ENCODE results near the gene BARHL1.

Gene BARHL1

GRCh38 chr9:132587592-132587955, 5.2 kb downstream of the BARHL1 start:
- DNase-seq (ENCODE audit: low spot score), result no peak

- no peak for DNase-seq (ENCODE audit: low spot score)
Observed at GRCh38 chr9:132588098-132588497, 5.7 kb downstream of the BARHL1 start.

DNA sequence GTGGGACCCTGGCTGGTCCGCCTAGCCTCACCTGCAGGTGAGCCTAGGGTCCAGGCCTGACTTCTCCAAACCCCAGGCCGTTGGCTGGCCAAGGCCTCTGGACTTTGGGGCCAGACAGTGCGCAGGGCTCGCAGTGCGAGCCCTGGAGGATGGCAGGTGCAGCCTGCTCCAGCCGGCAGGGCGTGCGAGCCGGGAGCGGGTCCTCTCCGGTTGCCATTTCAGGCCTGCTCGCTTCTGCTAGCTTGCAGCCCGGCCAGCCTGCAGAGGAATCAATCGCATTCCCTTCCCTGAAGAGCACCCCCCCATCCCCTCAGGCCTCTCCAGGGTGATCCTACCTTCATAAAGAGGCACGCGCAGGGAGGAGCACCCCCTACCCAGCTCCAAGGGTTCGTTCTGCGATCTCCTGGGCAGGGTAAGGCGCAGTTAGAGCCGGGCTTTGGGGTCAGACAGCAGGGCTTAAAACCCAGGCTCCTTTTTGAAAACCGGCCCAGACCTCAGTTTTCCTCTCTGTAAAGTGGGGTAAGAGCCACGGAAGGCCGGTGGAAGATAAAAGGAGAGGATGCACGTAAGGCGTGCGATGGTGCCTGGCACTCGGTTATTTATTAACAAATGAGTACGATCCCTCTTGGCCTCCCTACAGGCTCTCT, 6.2 kb downstream of the BARHL1 start:
- DNase-seq (ENCODE audit: low spot score), result no peak

- no peak for DNase-seq (ENCODE audit: low spot score)
Observed at GRCh38 chr9:132589148-132590036, 7.0 kb downstream of the BARHL1 start.

GRCh38 chr9:132590037-132590317, 7.6 kb downstream of the BARHL1 start:
- DNase-seq (ENCODE audit: low spot score), result no peak

- DNase-seq (ENCODE audit: low spot score), result no peak
Observed at GRCh38 chr9:132590318-132591182, 8.1 kb downstream of the BARHL1 start.

DNA sequence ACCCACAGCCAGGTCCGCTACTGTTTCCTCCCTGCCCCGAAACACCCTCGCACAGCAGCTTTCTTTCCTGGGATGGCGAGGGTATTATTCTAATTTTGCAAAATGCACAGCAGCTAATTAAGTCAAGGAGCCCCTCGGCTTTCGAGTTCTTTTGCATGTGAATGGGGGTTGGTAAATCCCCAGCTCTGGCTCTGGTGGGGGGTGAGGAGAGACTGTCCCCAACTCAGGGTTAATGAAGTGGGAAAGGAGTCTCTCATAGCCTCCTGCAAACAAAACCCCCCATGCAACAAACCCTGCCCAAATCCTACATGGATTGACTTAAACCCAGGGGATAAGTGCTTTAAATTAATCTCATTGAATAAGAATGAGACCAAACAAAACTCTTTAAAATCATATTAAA, 8.8 kb downstream of the BARHL1 start:
- no peak for DNase-seq (ENCODE audit: low spot score)

DNA sequence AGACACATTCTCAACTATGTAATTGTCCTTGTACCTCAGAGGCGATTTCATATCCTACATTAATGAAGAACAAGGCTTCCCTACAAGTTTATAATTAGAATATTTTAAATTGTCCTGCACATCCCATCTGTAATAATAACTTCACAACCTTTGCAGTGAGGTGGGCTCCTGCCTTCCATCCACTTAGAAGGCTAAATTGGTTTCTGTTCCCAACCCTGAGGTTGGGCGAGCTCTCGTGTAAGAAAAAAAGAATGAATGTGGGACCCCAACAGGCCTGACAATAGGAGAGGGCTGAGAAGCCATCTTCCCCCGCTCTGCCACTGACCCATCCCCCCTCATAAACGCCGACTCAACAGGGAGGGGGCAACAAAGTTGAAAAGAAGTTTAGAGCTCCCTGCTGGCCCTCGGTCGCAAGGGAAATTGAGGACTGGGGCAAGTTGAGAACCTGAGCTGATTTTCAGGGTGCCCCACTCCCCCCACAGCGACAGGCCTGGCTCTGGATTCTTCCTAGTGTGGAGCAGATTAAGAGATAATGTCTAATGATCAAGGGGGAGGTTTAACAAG, 9.4 kb downstream of the BARHL1 start:
- no peak for DNase-seq (ENCODE audit: low spot score)

DNA sequence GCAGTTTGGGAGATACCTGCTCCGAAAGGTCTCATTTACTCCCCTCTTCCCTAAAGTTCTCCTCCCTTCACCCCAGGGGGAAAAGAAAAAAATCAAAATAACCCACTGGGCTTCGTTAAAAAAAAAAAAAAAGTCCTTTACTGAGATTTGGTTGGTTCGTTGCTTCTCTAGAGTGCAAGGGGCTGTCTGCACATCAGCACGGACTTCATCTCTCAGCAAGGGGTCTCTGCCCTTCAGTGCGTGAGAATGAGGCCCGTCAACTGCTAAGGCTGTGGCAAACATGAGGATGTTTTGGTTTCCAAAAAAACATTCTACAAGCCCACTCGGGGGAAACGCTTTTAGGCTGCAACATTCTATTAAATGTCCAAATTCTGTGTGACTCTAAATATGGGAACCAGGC, 10.0 kb downstream of the BARHL1 start:
- DNase-seq (ENCODE audit: low spot score), result no peak

- no peak for DNase-seq (ENCODE audit: low spot score)
Observed at GRCh38 chr9:132594412-132594811, 12.0 kb downstream of the BARHL1 start.

GRCh38 chr9:132595319-132595718, 12.9 kb downstream of the BARHL1 start:
- no peak for DNase-seq (ENCODE audit: low spot score)

GRCh38 chr9:132596200-132596599, 13.8 kb downstream of the BARHL1 start:
- no peak for DNase-seq (ENCODE audit: low spot score)

DNA sequence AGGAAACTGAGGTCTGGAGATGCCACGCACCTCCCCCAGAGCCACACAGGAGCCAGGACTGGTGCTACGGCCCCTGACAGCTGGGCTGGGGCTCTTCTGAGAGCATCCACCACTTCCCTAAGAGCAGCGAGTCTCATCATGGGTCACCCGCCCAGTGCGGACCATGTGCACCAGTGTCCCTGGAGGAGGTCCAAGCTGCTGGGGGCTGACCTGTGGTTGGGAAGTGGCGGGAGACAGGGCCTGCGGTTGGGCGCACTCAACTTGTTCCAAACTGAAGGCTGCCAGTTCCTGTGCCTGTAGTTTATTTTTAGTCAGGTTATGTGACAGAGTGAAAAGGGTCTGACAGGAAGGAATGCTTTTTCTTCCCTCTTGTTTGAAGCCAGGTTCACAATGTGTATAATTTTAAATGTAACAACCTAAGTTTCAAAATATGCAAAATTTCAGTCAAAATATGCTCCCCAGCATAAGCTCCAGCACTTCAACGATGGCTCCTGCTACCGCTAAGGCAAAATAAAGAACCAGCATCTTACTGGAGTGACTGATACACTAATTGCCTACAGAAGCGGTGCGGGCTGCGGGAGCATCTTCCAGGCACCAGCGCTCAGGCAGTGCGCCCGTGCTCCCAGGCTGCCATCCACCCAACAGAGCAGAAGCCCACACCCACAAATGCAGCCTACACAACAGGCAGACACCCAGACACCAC, 14.8 kb downstream of the BARHL1 start:
- no peak for DNase-seq (ENCODE audit: low spot score)

DNA sequence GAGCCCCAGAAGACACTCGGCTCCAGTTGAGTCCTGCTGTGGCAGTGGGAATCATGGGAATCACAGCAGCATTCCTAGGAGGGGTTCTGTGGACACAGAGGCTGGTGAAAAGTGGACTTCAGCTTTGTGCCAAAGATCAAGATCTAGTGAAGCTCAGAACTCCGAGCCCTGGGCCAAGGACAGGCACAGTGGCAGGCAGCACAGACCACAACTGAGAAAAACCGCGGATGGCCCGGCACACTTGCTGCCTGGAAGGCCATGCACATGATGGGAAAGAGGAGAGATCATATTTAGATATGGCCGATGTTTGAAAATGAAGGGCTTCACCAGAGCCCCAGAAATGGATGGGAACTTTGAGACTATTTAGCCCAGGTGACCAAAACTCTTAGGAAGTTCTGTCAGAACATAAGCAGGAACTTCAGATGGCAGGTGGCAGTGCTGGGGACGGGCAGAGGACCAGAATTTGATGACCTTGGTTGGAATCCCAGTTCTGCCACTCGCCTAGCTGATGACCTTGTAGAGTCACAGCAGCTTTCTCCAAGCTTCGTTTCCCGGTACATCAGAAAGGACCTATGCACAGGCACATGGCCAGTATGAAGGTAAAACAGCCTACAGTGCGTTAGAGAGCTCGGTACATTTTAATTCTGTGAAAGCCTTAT, 18.0 kb downstream of the BARHL1 start:
- DNase-seq (ENCODE audit: low spot score), result no peak

GRCh38 chr9:132602207-132602606, 19.8 kb downstream of the BARHL1 start:
- DNase-seq (ENCODE audit: low spot score), result no peak

GRCh38 chr9:132605387-132605786, 23.0 kb downstream of the BARHL1 start:
- DNase-seq (ENCODE audit: low spot score), result no peak

- no peak for DNase-seq (ENCODE audit: low spot score)
Observed at GRCh38 chr9:132606066-132606465, 23.7 kb downstream of the BARHL1 start.

GRCh38 chr9:132609184-132609583, 26.8 kb downstream of the BARHL1 start:
- DNase-seq (ENCODE audit: low spot score), result no peak

- no peak for DNase-seq (ENCODE audit: low spot score)
Observed at GRCh38 chr9:132609829-132610228, 27.4 kb downstream of the BARHL1 start.

GRCh38 chr9:132610661-132611060, 28.3 kb downstream of the BARHL1 start:
- DNase-seq (ENCODE audit: low spot score), result no peak

DNA sequence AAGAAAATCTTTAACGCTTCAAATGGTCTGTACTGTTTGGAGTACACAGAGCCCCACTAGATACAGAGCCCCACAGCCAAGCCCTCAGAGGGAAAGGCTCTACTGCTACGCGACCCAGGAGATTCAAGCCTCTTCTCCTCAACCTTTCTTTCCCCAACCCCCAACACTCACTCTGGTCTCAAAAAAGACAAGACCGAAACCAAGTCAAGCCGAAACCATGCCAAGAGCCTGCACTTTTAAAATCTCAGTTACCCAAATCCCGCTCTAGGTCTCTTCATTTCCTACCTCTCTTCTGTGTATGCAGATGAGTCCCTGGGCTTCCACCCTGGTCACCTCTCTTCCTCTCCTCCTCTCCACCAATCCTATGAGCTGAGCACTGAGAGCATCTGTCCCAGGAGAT, 31.9 kb downstream of the BARHL1 start:
- no peak for DNase-seq (ENCODE audit: low spot score)

Data from left forelimb (tissue), 1 donor.